ENCODE measurements around the gene TMEM87B.

The TMEM87B gene

GRCh38 chr2:112050316-112050715, 4.8 kb upstream of the TMEM87B start:
- no peak overlapping the region for H3K4me3 ChIP-seq
- H3K4me2 ChIP-seq: no peak overlapping the region
- H3K36me3 ChIP-seq: no peaks in the 10 kb centered on the region
- H3K4me1 ChIP-seq: peaks cover 9 to 68% (median 11%) of the 10 kb centered on the region in 10 experiments
- H4K20me1 ChIP-seq: no peaks in the 10 kb centered on the region
- no peak overlapping the region for H3K9ac ChIP-seq
- peaks cover 0 to 9% (median 1%) of the 10 kb centered on the region in 11 experiments; a peak in 11 of 22 replicates for H3K9me3 ChIP-seq (replicated peaks in 1 of 11)
- H3K27ac ChIP-seq: no peak overlapping the region
- TF ChIP-seq Cebpa-rat (IDR thresholded peaks at IDR 0.05): no peak
- no peaks in the 10 kb centered on the region for H3K27me3 ChIP-seq

GRCh38 chr2:112053917-112054846, 887 bp upstream of the TMEM87B start:
- Histone ChIP-seq H3K9me3 (replicated peaks in 1 of 11) (no peaks in the 10 kb centered on the region), H3K27me3 (no peaks in the 10 kb centered on the region), H3K27ac (peak overlapping the region in 10 of 11 experiments; percentile 54 to 87 (median 74); a peak in 19 of 22 replicates), H3K4me3 (peak overlapping the region; percentile 57 to 74 (median 63)), H3K4me2 (peak overlapping the region; percentile 66 to 95 (median 85)), H4K20me1 (peaks cover 0 to 30% (median 6%) of the 10 kb centered on the region in 11 experiments; a peak in 10 of 22 replicates), H3K36me3 (peaks cover 0 to 20% (median 5%) of the 10 kb centered on the region in 11 experiments; a peak in 15 of 22 replicates), H3K9ac (peak overlapping the region; percentile 62 to 81 (median 78)), H3K4me1 (peaks cover 25 to 63% (median 38%) of the 10 kb centered on the region in 10 experiments)
- TF ChIP-seq Cebpa-rat (IDR thresholded peaks at IDR 0.05): no peak

GRCh38 chr2:112055730-112056625, 909 bp downstream of the TMEM87B start:
- Histone ChIP-seq H4K20me1 (peaks cover 0 to 47% (median 6%) of the 10 kb centered on the region in 11 experiments; a peak in 10 of 22 replicates), H3K9ac (peak overlapping the region; percentile 84 to 95 (median 92)), H3K27me3 (no peaks in the 10 kb centered on the region), H3K4me3 (peak overlapping the region; percentile 84 to 99 (median 92)), H3K4me2 (peak overlapping the region; percentile 77 to 93 (median 86)), H3K4me1 (peaks cover 25 to 60% (median 38%) of the 10 kb centered on the region in 10 experiments), H3K27ac (peak overlapping the region; percentile 73 to 95 (median 92)), H3K9me3 (replicated peaks in 1 of 11) (no peaks in the 10 kb centered on the region), H3K36me3 (peaks cover 13 to 38% (median 22%) of the 10 kb centered on the region in 11 experiments; a peak in 21 of 22 replicates)
- TF ChIP-seq Cebpa-rat (IDR thresholded peaks at IDR 0.05): no peak; a peak in 1 of 22 replicates

- H3K4me1 ChIP-seq: peaks cover 25 to 64% (median 38%) of the 10 kb centered on the region in 10 experiments
Observed at GRCh38 chr2:112056626-112056987, 1.5 kb downstream of the TMEM87B start.

GRCh38 chr2:112059671-112060070, 4.6 kb downstream of the TMEM87B start:
- Histone ChIP-seq H3K9ac (no peak overlapping the region), H3K4me1 (peaks cover 16 to 72% (median 28%) of the 10 kb centered on the region in 10 experiments), H3K4me3 (no peak overlapping the region), H3K36me3 (peaks cover 48 to 74% (median 59%) of the 10 kb centered on the region in 11 experiments), H3K27me3 (no peaks in the 10 kb centered on the region), H3K4me2 (peak overlapping the region in 3 of 11 experiments; percentile 86 to 93 (median 91); a peak in 6 of 22 replicates), H4K20me1 (peaks cover 0 to 84% (median 6%) of the 10 kb centered on the region in 11 experiments; a peak in 10 of 22 replicates), H3K27ac (no peak overlapping the region), H3K9me3 (replicated peaks in 1 of 11) (no peaks in the 10 kb centered on the region)
- no peak for TF ChIP-seq Cebpa-rat (IDR thresholded peaks at IDR 0.05)

More at GRCh38 chr2:112056626-112056987, 1.5 kb downstream of the TMEM87B start:
- Histone ChIP-seq H3K9me3 (replicated peaks in 1 of 11) (no peaks in the 10 kb centered on the region), H3K4me2 (peak overlapping the region; percentile 77 to 93 (median 86)), H3K4me3 (peak overlapping the region; percentile 84 to 99 (median 92)), H3K9ac (peak overlapping the region; percentile 84 to 95 (median 92); a peak in 21 of 22 replicates), H3K36me3 (peaks cover 19 to 44% (median 29%) of the 10 kb centered on the region in 11 experiments), H4K20me1 (peaks cover 0 to 53% (median 6%) of the 10 kb centered on the region in 11 experiments; a peak in 10 of 22 replicates), H3K27ac (peak overlapping the region in 10 of 11 experiments; percentile 15 to 95 (median 92); a peak in 17 of 22 replicates), H3K27me3 (no peaks in the 10 kb centered on the region)
- no peak for TF ChIP-seq Cebpa-rat (IDR thresholded peaks at IDR 0.05)

GRCh38 chr2:112061299-112061698, 6.2 kb downstream of the TMEM87B start:
- Histone ChIP-seq H3K4me1 (peaks cover 14 to 88% (median 37%) of the 10 kb centered on the region in 10 experiments), H3K27me3 (no peaks in the 10 kb centered on the region), H3K9me3 (replicated peaks in 1 of 11) (no peaks in the 10 kb centered on the region), H3K36me3 (peaks cover 60 to 91% (median 75%) of the 10 kb centered on the region in 11 experiments), H3K4me2 (peak overlapping the region in 2 of 11 experiments; percentile 29 to 52; a peak in 2 of 22 replicates), H4K20me1 (peaks cover 0 to 99% (median 6%) of the 10 kb centered on the region in 11 experiments; a peak in 10 of 22 replicates), H3K4me3 (no peak overlapping the region), H3K9ac (no peak overlapping the region), H3K27ac (no peak overlapping the region)
- no peak for TF ChIP-seq Cebpa-rat (IDR thresholded peaks at IDR 0.05)

- peaks cover 64 to 96% (median 80%) of the 10 kb centered on the region in 11 experiments for H3K36me3 ChIP-seq
- no peak overlapping the region for H3K4me3 ChIP-seq
- peaks cover 0 to 99% (median 5%) of the 10 kb centered on the region in 11 experiments; a peak in 10 of 22 replicates for H4K20me1 ChIP-seq
- no peaks in the 10 kb centered on the region for H3K27me3 ChIP-seq
- H3K9me3 ChIP-seq (replicated peaks in 1 of 11): no peaks in the 10 kb centered on the region
- TF ChIP-seq Cebpa-rat (IDR thresholded peaks at IDR 0.05): no peak
- peaks cover 9 to 85% (median 32%) of the 10 kb centered on the region in 10 experiments for H3K4me1 ChIP-seq
- no peak overlapping the region for H3K9ac ChIP-seq
- H3K4me2 ChIP-seq: peak overlapping the region in 3 of 11 experiments; percentile 27 to 52 (median 29); a peak in 5 of 22 replicates
- H3K27ac ChIP-seq: no peak overlapping the region
Observed at GRCh38 chr2:112061840-112062239, 6.8 kb downstream of the TMEM87B start.

- Histone ChIP-seq H3K9ac (no peak overlapping the region), H3K4me3 (no peak overlapping the region), H3K27me3 (no peaks in the 10 kb centered on the region), H3K4me1 (peaks cover 0 to 75% (median 24%) of the 10 kb centered on the region in 10 experiments; a peak in 16 of 20 replicates), H3K27ac (no peak overlapping the region), H3K4me2 (peak overlapping the region in 3 of 11 experiments; percentile 27 to 31 (median 29); a peak in 5 of 22 replicates), H4K20me1 (peaks cover 0 to 97% (median 4%) of the 10 kb centered on the region in 11 experiments; a peak in 8 of 22 replicates), H3K36me3 (peaks cover 75 to 99% (median 91%) of the 10 kb centered on the region in 11 experiments), H3K9me3 (replicated peaks in 1 of 11) (peaks cover 0 to 10% (median 6%) of the 10 kb centered on the region in 11 experiments; a peak in 15 of 22 replicates)
- no peak for TF ChIP-seq Cebpa-rat (IDR thresholded peaks at IDR 0.05)
Observed at GRCh38 chr2:112062894-112063293, 7.8 kb downstream of the TMEM87B start.
